Vagina (tissue), 2 donors: ENCODE data around the gene POPDC3.

Experiments
- CTCF ChIP-seq, 3 experiments: fragments of 450-650 bp in 2 of 3; fragments of 200-600 bp in 1 of 3; sonication (generic) in 1 of 3; IDR thresholded peaks; one replicate each; pipeline ENCODE4 v1.5.1; 2017 to 2019; ENCODE audit warnings: antibody characterized with exemption in 3 of 3, mild to moderate bottlenecking in 2 of 3, moderate library complexity in 2 of 3
- POLR2AphosphoS5 ChIP-seq, 2 donors: sonication (generic); formaldehyde crosslinking; IDR thresholded peaks; one replicate each; pipeline ENCODE4 v1.9.0; 2017; ENCODE audit warnings: antibody characterized with exemption in 2 of 2, mild to moderate bottlenecking in 2 of 2, low read depth in 1 of 2; ENCODE audit not compliant: insufficient read depth in 1 of 2

- TF ChIP-seq CTCF (IDR thresholded peaks at IDR 0.05) (no peak), POLR2AphosphoS5 (IDR thresholded peaks at IDR 0.05; ENCODE audit: insufficient read depth in 1 of 2, low read depth in 1 of 2) (no peak)
These were observed 26.9 kb downstream of the POPDC3 start for GRCh38 chr6:105152880-105153279.
